ENCODE measurements around the gene SULT1C4. TPM values are rescaled to one million over a fixed set of nuclear protein-coding genes. Genes with fewer than 3 reads are reported as not detected.
"Not testable (repeated sequence)": the region's sequence is repeated elsewhere in the genome, so short reads cannot be mapped to it uniquely, and the experiment has no call there.

SULT1C4 gene
- total RNA-seq = not detected in 2 replicates
- 0.04 TPM for polyA plus RNA-seq (2012)

DNA sequence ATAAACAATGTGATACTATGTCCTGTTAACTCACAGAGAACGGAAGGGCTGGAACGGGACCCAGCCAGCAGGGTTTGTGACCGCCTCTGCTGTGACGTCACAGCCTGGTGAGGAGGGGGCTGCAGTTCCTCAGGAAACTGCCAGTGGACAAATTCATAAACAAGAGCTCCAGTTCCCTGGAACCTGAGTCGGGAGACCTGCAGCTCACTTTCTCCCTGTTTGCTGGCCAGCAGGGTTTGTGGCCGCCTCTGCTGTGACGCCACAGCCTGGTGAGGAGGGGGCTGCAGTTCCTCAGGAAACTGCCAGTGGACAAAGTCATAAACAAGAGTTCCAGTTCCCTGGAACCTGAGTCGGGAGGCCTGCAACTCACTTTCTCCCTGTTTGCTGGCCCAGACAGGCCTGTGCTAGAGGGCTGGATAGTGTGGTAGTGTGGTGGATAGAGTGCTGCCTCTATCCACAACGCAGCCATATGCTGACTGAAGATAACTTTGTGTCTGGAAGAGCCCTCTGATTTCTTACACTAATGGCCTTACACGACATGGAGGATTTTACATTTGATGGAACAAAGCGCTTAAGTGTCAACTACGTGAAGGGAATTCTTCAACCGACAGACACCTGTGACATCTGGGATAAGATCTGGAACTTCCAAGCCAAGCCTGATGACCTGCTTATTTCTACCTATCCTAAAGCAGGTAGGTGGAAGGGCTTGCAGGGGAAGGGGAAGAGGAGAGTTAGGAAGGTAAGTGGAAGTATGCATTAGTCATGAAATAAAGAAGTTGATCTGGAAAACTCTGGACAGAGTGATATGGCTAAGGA, at the start of gene SULT1C4:
Gene SULT1C4, plus strand, starts transcription at position 140 of the 816 bp plus-strand sequence. Its CDS starts 384 bp downstream, at position 524.
- DNase-seq (ENCODE audit: low read depth) = no peak

DNA sequence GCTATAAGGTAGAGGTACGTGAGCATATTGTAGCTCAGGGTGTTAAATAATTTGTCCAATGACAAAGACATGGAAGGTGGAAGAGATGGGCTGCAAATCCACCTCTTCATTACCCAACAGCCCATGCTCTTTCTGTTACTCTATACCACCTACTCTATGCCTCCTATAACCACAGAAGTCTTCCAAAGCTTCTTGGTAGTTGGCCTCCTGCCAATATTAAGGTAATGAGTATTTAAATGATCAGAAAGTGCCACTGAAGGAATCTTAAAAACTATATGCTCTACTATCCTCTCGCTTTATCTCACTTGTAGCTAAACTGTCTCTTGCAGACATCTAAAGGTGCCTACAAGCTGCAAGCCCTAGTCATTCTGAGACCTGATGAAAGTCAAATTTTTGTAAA, 48.0 kb upstream of the SULT1C4 start:
- DNase-seq (ENCODE audit: low read depth) = no peak

GRCh38 chr2:108330979-108331378, 46.8 kb upstream of the SULT1C4 start:
- DNase-seq (ENCODE audit: low read depth) = no peak

DNA sequence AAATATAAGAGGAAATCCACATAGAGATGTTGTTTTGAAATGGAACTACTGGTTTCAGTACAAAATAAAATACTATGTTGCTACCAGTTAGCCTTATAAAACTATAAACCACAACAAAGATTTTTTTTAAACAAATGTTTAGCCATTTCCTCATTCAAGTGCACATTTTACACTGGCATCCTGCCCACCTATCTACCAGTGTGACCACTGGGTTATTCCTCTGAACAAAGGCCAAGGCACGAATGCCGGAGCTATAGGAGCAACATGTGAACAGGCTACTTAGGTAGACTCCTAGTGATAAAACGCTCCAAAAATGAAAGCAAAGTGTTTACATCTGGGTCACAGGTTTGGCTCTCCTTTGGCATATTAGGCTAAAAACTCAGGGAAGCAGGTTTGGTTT, 31.8 kb upstream of the SULT1C4 start:
- DNase-seq (ENCODE audit: low read depth) = no peak

DNA sequence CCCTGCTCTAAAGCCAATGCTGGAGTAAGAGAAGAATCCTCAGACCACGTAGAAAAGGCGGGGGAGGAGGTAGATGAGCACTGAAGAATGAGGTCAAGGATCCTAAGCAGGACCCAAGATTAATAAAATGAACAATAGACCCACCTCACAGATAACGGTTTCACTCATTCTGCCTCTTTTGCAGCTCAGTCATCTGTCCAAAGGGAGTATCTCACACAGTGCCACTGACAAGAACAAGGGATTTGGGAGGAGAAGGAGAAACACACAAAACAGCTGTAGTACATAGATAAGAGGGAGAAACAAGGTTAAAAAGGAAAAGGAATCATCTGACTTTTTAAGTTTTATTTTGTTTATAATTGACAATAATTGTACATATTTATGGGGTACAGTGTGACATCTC, 30.9 kb upstream of the SULT1C4 start:
- no peak for DNase-seq (ENCODE audit: low read depth)

GRCh38 chr2:108347786-108348185, 30.0 kb upstream of the SULT1C4 start:
- DNase-seq (ENCODE audit: low read depth) = no peak

GRCh38 chr2:108348816-108349570, 28.8 kb upstream of the SULT1C4 start:
- DNase-seq (ENCODE audit: low read depth) = no peak

DNA sequence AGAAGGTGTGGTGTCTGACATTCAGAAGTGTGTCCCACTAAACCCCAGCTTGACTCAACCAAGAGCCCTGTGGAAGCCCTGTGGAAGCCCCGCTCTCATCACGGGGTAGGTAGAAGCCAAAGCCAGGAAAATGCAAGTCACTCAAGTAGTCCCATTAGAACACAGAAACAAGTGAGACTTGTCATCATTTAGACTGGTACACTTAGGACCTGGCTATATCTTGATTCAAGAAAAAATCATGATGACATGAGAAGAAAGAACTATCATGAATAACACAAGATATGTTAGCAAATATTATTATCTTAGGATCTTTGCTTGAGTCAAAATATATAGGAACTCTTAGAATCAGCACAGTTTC, 28.2 kb upstream of the SULT1C4 start:
- DNase-seq (ENCODE audit: low read depth) = no peak

GRCh38 chr2:108351889-108352288, 25.9 kb upstream of the SULT1C4 start:
- DNase-seq (ENCODE audit: low read depth) = no peak

GRCh38 chr2:108354136-108354535, 23.6 kb upstream of the SULT1C4 start:
- DNase-seq (ENCODE audit: low read depth) = no peak

GRCh38 chr2:108355906-108356734, 21.6 kb upstream of the SULT1C4 start:
- no peak for DNase-seq (ENCODE audit: low read depth)

- DNase-seq (ENCODE audit: low read depth) = not testable (repeated sequence)
Observed at GRCh38 chr2:108359336-108359735, 18.4 kb upstream of the SULT1C4 start.

- DNase-seq (ENCODE audit: low read depth) = no peak
Observed at GRCh38 chr2:108360776-108361468, 16.8 kb upstream of the SULT1C4 start.

GRCh38 chr2:108363024-108363907, 14.5 kb upstream of the SULT1C4 start:
- no peak for DNase-seq (ENCODE audit: low read depth)

- no peak for DNase-seq (ENCODE audit: low read depth)
Observed at GRCh38 chr2:108363908-108364225, 13.9 kb upstream of the SULT1C4 start.

GRCh38 chr2:108364676-108365297, 13.0 kb upstream of the SULT1C4 start:
- no peak for DNase-seq (ENCODE audit: low read depth)

DNA sequence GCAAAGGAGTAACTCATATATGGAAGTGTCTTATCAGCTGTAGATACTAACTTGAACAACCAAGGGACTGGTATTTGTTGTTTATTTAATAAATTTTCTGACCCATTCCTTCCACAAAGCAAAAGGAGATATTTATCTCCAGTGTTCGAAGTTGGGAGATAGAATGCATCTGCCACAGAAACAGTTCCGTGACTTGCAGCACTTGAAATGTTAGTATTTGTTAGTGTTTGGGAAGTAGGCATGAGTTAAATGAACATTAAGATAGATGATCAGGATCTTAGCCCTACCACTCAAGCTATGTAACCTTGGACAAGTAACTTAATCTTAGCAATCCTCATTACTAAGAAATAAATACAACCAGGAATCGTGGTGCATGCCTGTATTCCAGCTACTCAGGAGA, 12.1 kb upstream of the SULT1C4 start:
- no peak for DNase-seq (ENCODE audit: low read depth)

DNA sequence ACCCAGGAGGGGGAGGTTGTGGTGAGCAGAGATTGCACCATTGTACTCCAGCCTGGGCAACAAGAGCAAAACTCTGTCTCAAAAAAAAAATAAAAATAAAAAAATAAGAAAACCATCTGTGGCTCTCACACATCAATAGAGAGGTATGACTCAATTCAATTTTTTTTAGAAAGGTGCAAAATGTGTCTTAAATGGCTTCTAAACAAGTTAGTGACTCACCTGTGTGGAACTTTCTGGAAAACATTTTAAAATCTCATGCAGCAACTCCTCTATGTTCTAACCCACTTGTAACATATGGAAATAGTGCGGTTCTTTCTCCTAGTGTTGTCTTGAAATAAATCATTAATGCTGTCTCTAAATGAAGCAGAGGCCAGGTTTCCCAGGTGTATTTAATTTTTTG, 10.7 kb upstream of the SULT1C4 start:
- no peak for DNase-seq (ENCODE audit: low read depth)

DNA sequence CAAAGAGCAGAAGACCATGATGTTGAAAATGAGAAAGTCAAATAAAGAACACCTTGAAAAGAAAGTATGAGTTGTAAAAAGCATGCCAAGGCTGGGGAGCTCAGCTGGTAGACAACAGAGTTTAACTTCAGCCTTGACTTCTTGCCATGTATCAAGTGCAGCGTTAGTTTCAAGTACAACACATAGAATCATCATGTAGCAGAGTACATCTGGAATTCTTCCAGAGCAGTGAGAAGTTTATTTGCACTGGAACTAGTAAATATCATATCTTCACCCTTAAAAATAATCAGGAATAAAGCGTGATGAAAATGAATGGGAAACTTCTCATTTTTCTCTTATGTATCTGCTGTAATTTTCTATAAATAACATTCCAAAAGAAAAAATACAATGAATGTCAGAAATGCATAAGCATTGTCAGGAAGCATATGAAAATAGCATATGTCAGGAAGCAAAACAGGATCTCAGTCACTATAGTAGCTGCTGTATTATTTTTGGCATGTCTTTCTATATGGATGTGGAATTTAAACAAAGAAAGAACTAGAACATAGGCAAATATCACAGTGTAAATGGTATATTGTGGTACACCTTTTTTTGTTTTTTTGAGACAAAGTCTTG, 10.1 kb upstream of the SULT1C4 start:
- no peak for DNase-seq (ENCODE audit: low read depth)

Data from myocyte (in vitro differentiated cells).